ENCODE results near the gene MTMR12.
A peak's percentile ranks its signal among the peaks of the same experiment; 100 is the strongest.

Gene MTMR12

GRCh38 chr5:32272746-32273145, 40.0 kb downstream of the MTMR12 start:
- DNase-seq = no peak

GRCh38 chr5:32270946-32271345, 41.8 kb downstream of the MTMR12 start:
- DNase-seq = no peak

- DNase-seq = no peak
Measured at GRCh38 chr5:32270178-32270577, 42.6 kb downstream of the MTMR12 start.

GRCh38 chr5:32265902-32266301, 46.8 kb downstream of the MTMR12 start:
- no peak for DNase-seq

- no peak for DNase-seq
Measured at GRCh38 chr5:32264957-32265572, 47.7 kb downstream of the MTMR12 start.

- DNase-seq = no peak
Measured at GRCh38 chr5:32263684-32264083, 49.1 kb downstream of the MTMR12 start.

- no peak for DNase-seq
Measured at GRCh38 chr5:32261198-32261597, 51.5 kb downstream of the MTMR12 start.

- no peak for DNase-seq
Measured at GRCh38 chr5:32259033-32259432, 53.7 kb downstream of the MTMR12 start.

GRCh38 chr5:32258424-32258823, 54.3 kb downstream of the MTMR12 start:
- DNase-seq = no peak

- DNase-seq = no peak
Measured at GRCh38 chr5:32255540-32255900, 57.2 kb downstream of the MTMR12 start.

- no peak for DNase-seq
Measured at GRCh38 chr5:32254881-32255539, 57.7 kb downstream of the MTMR12 start.

GRCh38 chr5:32251871-32252458, 60.8 kb downstream of the MTMR12 start:
- no peak for DNase-seq

- no peak for DNase-seq
Measured at GRCh38 chr5:32249668-32250067, 63.1 kb downstream of the MTMR12 start.

GRCh38 chr5:32245742-32246141, 67.0 kb downstream of the MTMR12 start:
- DNase-seq = no peak

GRCh38 chr5:32244017-32244416, 68.7 kb downstream of the MTMR12 start:
- no peak for DNase-seq

- no peak for DNase-seq
Measured at GRCh38 chr5:32241034-32241783, 71.5 kb downstream of the MTMR12 start.

GRCh38 chr5:32239385-32239784, 73.4 kb downstream of the MTMR12 start:
- DNase-seq = no peak

- DNase-seq = no peak
Measured at GRCh38 chr5:32233696-32234447, 78.9 kb downstream of the MTMR12 start.

GRCh38 chr5:32233220-32233695, 79.5 kb downstream of the MTMR12 start:
- DNase-seq = no peak

GRCh38 chr5:32232441-32233219, 80.1 kb downstream of the MTMR12 start:
- peak in 1 of 2 experiments; percentile 54 for DNase-seq

- DNase-seq = no peak
Measured at GRCh38 chr5:32231929-32232328, 80.8 kb downstream of the MTMR12 start.

- DNase-seq = no peak
Measured at GRCh38 chr5:32231241-32231640, 81.5 kb downstream of the MTMR12 start.
